Measurements from ENCODE around the gene S100PBP. TPM values are rescaled to one million over a fixed set of nuclear protein-coding genes. Genes with fewer than 3 reads are reported as not detected.

S100PBP gene
- total RNA-seq, 3 donors from 2014 or later (not counting 1 experiment from before 2014, with no cell fraction given), result 84.5 to 114 (median 85.5) TPM

DNA sequence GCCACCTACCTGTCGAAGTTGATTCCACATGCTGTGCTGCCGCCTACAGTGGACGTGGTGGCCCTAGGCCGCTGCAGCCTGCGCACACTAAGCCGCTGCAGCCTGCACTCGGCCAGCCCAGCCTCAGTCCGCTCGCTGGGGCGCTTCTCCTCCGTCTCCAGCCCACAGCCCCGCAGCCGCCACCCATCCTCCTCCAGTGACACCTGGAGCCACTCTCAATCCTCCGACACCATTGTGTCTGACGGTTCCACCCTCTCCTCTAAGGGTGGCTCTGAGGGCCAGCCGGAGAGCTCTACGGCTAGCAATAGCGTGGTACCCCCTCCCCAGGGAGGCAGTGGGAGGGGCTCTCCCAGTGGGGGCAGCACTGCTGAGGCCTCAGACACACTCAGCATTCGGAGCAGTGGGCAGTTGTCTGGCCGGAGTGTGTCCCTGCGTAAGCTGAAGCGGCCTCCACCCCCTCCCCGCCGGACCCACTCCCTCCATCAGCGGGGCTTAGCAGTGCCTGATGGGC, 47.2 kb upstream of the S100PBP start:
- ATAC-seq (no peak), DNase-seq (no peak)
- no peaks in the 10 kb centered on the region for H3K9me3 ChIP-seq (ENCODE audit: control insufficient read depth, insufficient read depth, low read length)
- Mint-ChIP-seq H3K27me3 (ENCODE audit: low read depth in 2 of 2) (no peaks in the 10 kb centered on the region), H3K27ac (no peak overlapping the region), H3K4me1 (peaks cover 16 to 19% of the 10 kb centered on the region in 2 donors), H3K9me3 (no peaks in the 10 kb centered on the region), H3K36me3 (no peaks in the 10 kb centered on the region), H3K4me3 (no peak overlapping the region)
- no peaks in the 10 kb centered on the region for H3K27me3 ChIP-seq (ENCODE audit: control insufficient read depth, insufficient read depth, low read length)
- peaks cover 18% of the 10 kb centered on the region for H3K36me3 ChIP-seq (ENCODE audit: control insufficient read depth, insufficient read depth, low read length)
- WGBS (ENCODE audit: insufficient coverage), result 93% methylated on average over 25 of the region's 25 CpGs
- no peak overlapping the region for H3K27ac ChIP-seq (ENCODE audit: low read length)
- intact Hi-C loops (cut with micrococcal nuclease), result no loop called here
- TF ChIP-seq CTCF (IDR thresholded peaks at IDR 0.05), result no peak
- no peak overlapping the region for H3K4me3 ChIP-seq (ENCODE audit: low read length)
- H3K4me1 ChIP-seq (ENCODE audit: control insufficient read depth, insufficient read depth, low read length), result peaks cover 12% of the 10 kb centered on the region

DNA sequence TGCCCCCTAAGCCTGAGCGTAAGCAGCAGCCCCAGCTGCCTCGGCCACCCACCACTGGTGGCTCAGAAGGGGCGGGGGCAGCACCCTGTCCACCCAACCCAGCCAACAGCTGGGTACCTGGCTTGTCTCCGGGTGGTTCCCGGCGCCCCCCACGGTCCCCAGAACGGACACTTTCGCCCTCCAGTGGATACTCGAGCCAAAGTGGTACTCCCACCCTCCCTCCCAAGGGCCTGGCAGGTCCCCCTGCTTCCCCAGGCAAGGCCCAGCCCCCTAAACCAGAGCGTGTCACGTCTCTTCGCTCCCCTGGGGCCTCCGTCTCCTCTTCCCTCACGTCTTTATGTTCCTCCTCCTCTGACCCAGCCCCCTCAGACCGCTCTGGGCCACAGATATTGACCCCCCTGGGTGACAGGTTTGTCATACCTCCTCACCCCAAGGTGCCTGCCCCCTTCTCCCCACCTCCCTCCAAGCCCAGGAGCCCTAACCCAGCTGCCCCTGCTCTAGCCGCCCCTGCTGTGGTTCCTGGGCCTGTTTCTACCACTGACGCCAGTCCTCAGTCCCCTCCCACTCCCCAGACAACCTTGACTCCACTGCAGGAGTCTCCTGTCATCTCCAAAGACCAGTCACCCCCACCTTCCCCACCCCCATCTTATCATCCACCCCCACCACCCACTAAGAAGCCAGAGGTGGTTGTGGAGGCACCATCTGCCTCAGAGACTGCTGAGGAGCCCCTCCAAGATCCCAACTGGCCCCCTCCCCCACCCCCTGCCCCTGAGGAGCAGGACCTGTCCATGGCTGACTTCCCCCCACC, 46.5 kb upstream of the S100PBP start:
- Histone ChIP-seq H3K4me3 (ENCODE audit: low read length) (no peak overlapping the region), H3K9me3 (ENCODE audit: control insufficient read depth, insufficient read depth, low read length) (no peaks in the 10 kb centered on the region), H3K36me3 (ENCODE audit: control insufficient read depth, insufficient read depth, low read length) (peaks cover 24% of the 10 kb centered on the region), H3K27me3 (ENCODE audit: control insufficient read depth, insufficient read depth, low read length) (no peaks in the 10 kb centered on the region), H3K4me1 (ENCODE audit: control insufficient read depth, insufficient read depth, low read length) (peaks cover 14% of the 10 kb centered on the region), H3K27ac (ENCODE audit: low read length) (no peak overlapping the region)
- H3K9me3 Mint-ChIP-seq, result no peaks in the 10 kb centered on the region
- DNase-seq (no peak), ATAC-seq (no peak)
- no peaks in the 10 kb centered on the region for H3K27me3 Mint-ChIP-seq (ENCODE audit: low read depth in 2 of 2)
- no peaks in the 10 kb centered on the region for H3K36me3 Mint-ChIP-seq
- WGBS (ENCODE audit: insufficient coverage), result 86% methylated on average over 18 of the region's 18 CpGs
- H3K27ac Mint-ChIP-seq, result no peak overlapping the region
- no peak overlapping the region for H3K4me3 Mint-ChIP-seq
- no peak for TF ChIP-seq CTCF (IDR thresholded peaks at IDR 0.05)
- intact Hi-C loops (cut with micrococcal nuclease), result no loop called here
- peaks cover 16 to 19% of the 10 kb centered on the region in 2 donors for H3K4me1 Mint-ChIP-seq

DNA sequence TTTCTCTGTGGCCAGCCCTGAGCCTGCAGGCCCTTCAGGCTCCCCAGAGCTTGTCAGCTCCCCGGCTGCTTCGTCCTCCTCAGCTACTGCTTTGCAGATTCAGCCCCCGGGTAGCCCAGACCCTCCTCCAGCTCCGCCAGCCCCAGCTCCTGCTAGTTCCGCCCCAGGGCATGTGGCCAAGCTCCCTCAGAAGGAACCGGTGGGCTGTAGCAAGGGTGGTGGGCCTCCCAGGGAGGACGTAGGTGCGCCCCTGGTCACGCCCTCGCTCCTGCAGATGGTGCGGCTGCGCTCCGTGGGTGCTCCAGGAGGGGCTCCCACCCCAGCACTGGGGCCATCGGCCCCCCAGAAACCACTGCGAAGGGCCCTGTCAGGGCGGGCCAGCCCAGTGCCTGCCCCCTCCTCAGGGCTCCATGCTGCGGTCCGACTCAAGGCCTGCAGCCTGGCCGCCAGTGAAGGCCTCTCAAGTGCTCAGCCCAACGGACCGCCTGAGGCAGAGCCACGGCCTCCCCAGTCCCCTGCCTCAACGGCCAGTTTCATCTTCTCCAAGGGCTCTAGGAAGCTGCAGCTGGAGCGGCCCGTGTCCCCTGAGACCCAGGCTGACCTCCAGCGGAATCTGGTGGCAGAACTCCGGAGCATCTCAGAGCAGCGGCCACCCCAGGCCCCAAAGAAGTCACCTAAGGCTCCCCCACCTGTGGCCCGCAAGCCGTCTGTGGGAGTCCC, 45.7 kb upstream of the S100PBP start:
- Histone ChIP-seq H3K36me3 (ENCODE audit: control insufficient read depth, insufficient read depth, low read length) (peaks cover 28% of the 10 kb centered on the region), H3K27ac (ENCODE audit: low read length) (no peak overlapping the region), H3K4me1 (ENCODE audit: control insufficient read depth, insufficient read depth, low read length) (peaks cover 14% of the 10 kb centered on the region), H3K4me3 (ENCODE audit: low read length) (no peak overlapping the region), H3K27me3 (ENCODE audit: control insufficient read depth, insufficient read depth, low read length) (no peaks in the 10 kb centered on the region), H3K9me3 (ENCODE audit: control insufficient read depth, insufficient read depth, low read length) (no peaks in the 10 kb centered on the region)
- no peak overlapping the region for H3K27ac Mint-ChIP-seq
- ATAC-seq (no peak), DNase-seq (no peak)
- WGBS (ENCODE audit: insufficient coverage), result 97% methylated on average over 30 of the region's 30 CpGs
- TF ChIP-seq CTCF (IDR thresholded peaks at IDR 0.05), result no peak
- H3K36me3 Mint-ChIP-seq, result no peaks in the 10 kb centered on the region
- no peaks in the 10 kb centered on the region for H3K9me3 Mint-ChIP-seq
- intact Hi-C loops (cut with micrococcal nuclease), result no loop called here
- H3K27me3 Mint-ChIP-seq (ENCODE audit: low read depth in 2 of 2), result no peaks in the 10 kb centered on the region
- H3K4me3 Mint-ChIP-seq, result no peak overlapping the region
- peaks cover 16 to 19% of the 10 kb centered on the region in 2 donors for H3K4me1 Mint-ChIP-seq
